Adrenal gland (tissue), 12 donors: ENCODE data around the gene RPL18. TPM values are rescaled to one million over a fixed set of nuclear protein-coding genes. Genes with fewer than 3 reads are reported as not detected.
A peak's percentile ranks its signal among the peaks of the same experiment; 100 is the strongest.
"Not testable (repeated sequence)": the region's sequence is repeated elsewhere in the genome, so short reads cannot be mapped to it uniquely, and the experiment has no call there.

Experiments
- DNase-seq, 7 donors: peaks; one replicate each; pipeline ENCODE4 v3.0.0-alpha.2; 2019 to 2020
- H3K27ac ChIP-seq, 5 donors: fragments of 200-600 bp; sonication (generic) in 4 of 5; 1 replicate in 3 of 5; 2 replicates in 2 of 5; pipeline versions ENCODE4 v1.5.1 to v1.8.0; 2016 to 2020; ENCODE audit warnings: mild to moderate bottlenecking in 1 of 5
- H3K27me3 ChIP-seq: fragments of 200-600 bp; 2 replicates; pipeline ENCODE4 v1.8.0; 2021
- H3K36me3 ChIP-seq, 2 donors: fragments of 200-600 bp; replicated peaks in 1 of 2; 1 replicate in 1 of 2; 2 replicates in 1 of 2; pipeline versions ENCODE4 v1.5.1 to v1.8.0; 2018 to 2022
- H3K4me1 ChIP-seq, 2 donors: fragments of 200-600 bp; replicated peaks in 1 of 2; 1 replicate in 1 of 2; 2 replicates in 1 of 2; pipeline versions ENCODE4 v1.5.1 to v1.8.0; 2018 to 2021
- H3K4me3 ChIP-seq, 4 donors: fragments of 200-600 bp; sonication (generic) in 3 of 4; one replicate each; pipeline ENCODE4 v1.5.1; 2016 to 2018
- H3K9me3 ChIP-seq, 3 donors: fragments of 200-600 bp; sonication (generic) in 1 of 3; replicated peaks in 1 of 3; 1 replicate in 2 of 3; 2 replicates in 1 of 3; pipeline versions ENCODE4 v1.5.1 to v1.8.0; 2016 to 2021
- POLR2A ChIP-seq, 2 donors: fragments of 450-650 bp; IDR thresholded peaks; one replicate each; pipeline ENCODE4 v1.6.1; 2017; ENCODE audit warnings: antibody characterized with exemption in 2 of 2, mild to moderate bottlenecking in 2 of 2, moderate library complexity in 1 of 2
- WGBS, 4 donors: extraction: QIAGEN DNeasy Blood & Tissue Kit in 2 of 4; methylation state at CpG; one replicate each; pipeline versions ENCODE4 v1.1.5 to v1.1.7; 2013 to 2017; 5-methylcytosine and 5-hydroxymethylcytosine counted together
- intact Hi-C, 2 donors: fragments of 100-400 bp; cut with DNase I; formaldehyde crosslinking; loops; one replicate each; pipeline versions ENCODE4 v1.14.1 to v1.15.0; 2022 to 2023
- polyA plus RNA-seq, 3 donors: library from polyadenylated mRNA; stranded (reverse); fragments of 200-250 nt in 2 of 3; fragments of 350-450 nt in 1 of 3; fragmentation: Illumina TruSeq in 1 of 3; extraction: RNeasy Lipid Tissue Mini Kit (QIAGEN cat#74804) in 1 of 3; gene quantifications; one replicate each; pipeline ENCODE4 v1.2.3, GENCODE V29; 2013 to 2014
- total RNA-seq, 9 donors: library from RNA; depleted of rRNA in 4 of 9; stranded (reverse); fragments of >200 nt in 4 of 9; fragments of 120-200 nt in 1 of 9; fragmentation: NEBNext Ultra II Directional in 1 of 9; extraction: Animal tissue kit (Norgen Biotek cat#: 25700) in 1 of 9; gene quantifications; one replicate each; pipeline versions ENCODE4 v1.1.0 to v1.2.4, GENCODE V29; 2013 to 2023
- TF ChIP-seq, protein P1 (sequence below), 6 experiments: fragments of 450-650 bp in 4 of 6; fragments of 200-600 bp in 2 of 6; sonication (generic) in 1 of 6; IDR thresholded peaks; 1 replicate in 5 of 6; 2 replicates in 1 of 6; pipeline versions ENCODE4 v1.5.1 to v1.8.0; 2016 to 2021; ENCODE audit warnings: antibody characterized with exemption in 6 of 6, mild to moderate bottlenecking in 2 of 6, moderate library complexity in 1 of 6
- donor health status: healthy with polysubstance abuse.
- donor health status: Bipolar disorder and iron deficiency.
- donor health status: DM: yes; HTN: yes; CAD: no.
- donor health status: DM: no; HTN: no; CAD: no.
- donor health status: DM: no; HTN: no; CAD: no.
- donor health status: DM: yes; HTN: yes; CAD: no.

RPL18 gene
- total and polyA plus RNA-seq, 12 donors: 575 to 5,137 (median 1,890) TPM

- intact Hi-C loops: no loop called here
- Histone ChIP-seq H3K27me3 (no peaks in the 10 kb centered on the region), H3K9me3 (no peaks in the 10 kb centered on the region), H3K36me3 (no peaks in the 10 kb centered on the region), H3K4me3 (no peak overlapping the region), H3K4me1 (peaks cover 0 to 9% of the 10 kb centered on the region in 2 donors), H3K27ac (no peak overlapping the region)
- no peak for DNase-seq
- WGBS, 4 donors: 86 to 92% (median 91%) methylated on average over 27 to 50 of the region's 50 CpGs; no CpG with 5 or more reads in 1 of the 4 donors
- TF ChIP-seq POLR2A (IDR thresholded peaks at IDR 0.05): no peak
- TF ChIP-seq, protein P1, sequence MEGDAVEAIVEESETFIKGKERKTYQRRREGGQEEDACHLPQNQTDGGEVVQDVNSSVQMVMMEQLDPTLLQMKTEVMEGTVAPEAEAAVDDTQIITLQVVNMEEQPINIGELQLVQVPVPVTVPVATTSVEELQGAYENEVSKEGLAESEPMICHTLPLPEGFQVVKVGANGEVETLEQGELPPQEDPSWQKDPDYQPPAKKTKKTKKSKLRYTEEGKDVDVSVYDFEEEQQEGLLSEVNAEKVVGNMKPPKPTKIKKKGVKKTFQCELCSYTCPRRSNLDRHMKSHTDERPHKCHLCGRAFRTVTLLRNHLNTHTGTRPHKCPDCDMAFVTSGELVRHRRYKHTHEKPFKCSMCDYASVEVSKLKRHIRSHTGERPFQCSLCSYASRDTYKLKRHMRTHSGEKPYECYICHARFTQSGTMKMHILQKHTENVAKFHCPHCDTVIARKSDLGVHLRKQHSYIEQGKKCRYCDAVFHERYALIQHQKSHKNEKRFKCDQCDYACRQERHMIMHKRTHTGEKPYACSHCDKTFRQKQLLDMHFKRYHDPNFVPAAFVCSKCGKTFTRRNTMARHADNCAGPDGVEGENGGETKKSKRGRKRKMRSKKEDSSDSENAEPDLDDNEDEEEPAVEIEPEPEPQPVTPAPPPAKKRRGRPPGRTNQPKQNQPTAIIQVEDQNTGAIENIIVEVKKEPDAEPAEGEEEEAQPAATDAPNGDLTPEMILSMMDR (IDR thresholded peaks at IDR 0.05): no peak
Observed at GRCh38 chr19:48661711-48662090, 42.7 kb upstream of the RPL18 start.

DNA sequence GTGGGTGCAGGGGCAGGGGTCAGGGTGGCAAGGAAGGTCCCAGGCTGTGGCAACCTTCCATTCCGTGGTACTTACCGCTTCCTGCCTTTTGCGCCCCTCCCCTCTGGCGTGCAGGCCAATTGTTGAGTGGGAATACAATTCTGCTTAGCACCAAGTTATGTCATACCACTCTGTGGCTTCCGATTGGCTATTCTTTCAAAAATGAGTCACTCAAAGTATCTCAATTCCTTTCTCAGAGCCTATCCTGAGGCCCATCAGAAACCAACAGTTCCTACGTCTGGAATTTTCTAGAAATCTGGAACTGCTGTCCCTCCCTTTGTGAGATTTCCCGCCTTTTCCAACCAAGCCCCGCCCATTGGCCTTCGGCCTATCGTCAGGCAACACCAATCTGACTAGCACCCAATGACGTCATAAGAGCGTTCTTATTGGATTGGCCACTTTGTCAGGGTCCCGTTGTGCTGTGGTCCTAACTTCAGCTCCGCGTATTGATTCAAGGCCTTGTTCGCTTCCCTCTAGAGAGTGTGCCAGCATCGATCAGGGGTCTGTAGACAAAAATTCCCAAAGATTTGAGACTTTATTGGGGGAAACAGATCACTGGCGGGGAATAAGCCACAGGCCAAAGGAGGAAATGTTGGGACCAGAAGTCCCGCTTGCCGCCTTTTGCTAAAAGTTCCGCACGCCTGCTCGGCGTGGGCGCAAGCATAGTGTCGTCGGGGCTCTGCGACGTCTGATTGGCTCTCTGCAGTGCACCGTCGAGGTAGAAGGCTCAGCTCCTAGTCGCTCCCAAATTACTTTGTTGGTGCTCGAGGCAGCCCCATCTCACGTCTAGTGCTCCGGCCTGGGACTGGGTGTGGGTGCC lies 42.1 kb upstream of the RPL18 start:
- Histone ChIP-seq H3K9me3 (no peaks in the 10 kb centered on the region), H3K27ac (peak overlapping the region in 2 of 5 donors; percentile 49 to 51), H3K4me1 (peaks cover 0 to 9% of the 10 kb centered on the region in 2 donors), H3K4me3 (no peak overlapping the region), H3K36me3 (no peaks in the 10 kb centered on the region), H3K27me3 (no peaks in the 10 kb centered on the region)
- TF ChIP-seq POLR2A (IDR thresholded peaks at IDR 0.05): no peak
- TF ChIP-seq, protein P1 (IDR thresholded peaks at IDR 0.05): no peak
- intact Hi-C loops: no loop called here
- peak; percentile 84 to 95 (median 89) for DNase-seq
- 52 to 54% (median 53%) methylated on average over 31 to 35 of the region's 35 CpGs for WGBS, 4 donors

- Histone ChIP-seq H3K27me3 (no peaks in the 10 kb centered on the region), H3K4me1 (peaks cover 0 to 9% of the 10 kb centered on the region in 2 donors), H3K4me3 (no peak overlapping the region), H3K36me3 (no peaks in the 10 kb centered on the region), H3K27ac (no peak overlapping the region), H3K9me3 (no peaks in the 10 kb centered on the region)
- WGBS, 4 donors: 76 to 80% (median 77%) methylated on average over 5 of the region's 5 CpGs
- DNase-seq: peak in 3 of 7 donors; percentile 55 to 77 (median 59)
- intact Hi-C loops: no loop called here
- TF ChIP-seq, protein P1 (IDR thresholded peaks at IDR 0.05): no peak
- TF ChIP-seq POLR2A (IDR thresholded peaks at IDR 0.05): no peak
Observed at GRCh38 chr19:48659768-48660167, 40.8 kb upstream of the RPL18 start.

DNA sequence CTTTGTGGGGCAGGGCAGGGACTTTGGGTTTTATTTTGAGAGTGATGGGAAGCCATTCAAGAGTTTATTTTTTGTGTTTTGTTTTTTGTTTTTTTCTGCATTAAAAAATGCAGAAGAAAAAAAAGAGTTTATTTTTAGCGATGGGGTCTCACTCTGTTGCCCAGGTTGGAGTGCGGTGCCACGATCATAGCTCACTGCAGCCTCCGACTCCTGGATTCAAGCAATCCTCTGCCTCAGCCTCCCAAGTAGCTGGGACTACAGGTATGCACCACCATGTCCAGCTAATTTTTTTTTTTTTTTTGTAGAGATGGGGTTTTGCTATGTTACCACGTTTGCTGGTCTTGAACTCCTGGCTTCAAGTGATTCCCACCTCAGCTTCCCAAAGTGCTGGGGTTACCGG lies 39.5 kb upstream of the RPL18 start:
- TF ChIP-seq, protein P1 (IDR thresholded peaks at IDR 0.05): no peak
- TF ChIP-seq POLR2A (IDR thresholded peaks at IDR 0.05): no peak
- WGBS, 4 donors: 87 to 91% (median 90%) methylated on average over 6 of the region's 6 CpGs
- no peak for DNase-seq
- Histone ChIP-seq H3K36me3 (no peaks in the 10 kb centered on the region), H3K4me3 (no peak overlapping the region), H3K27me3 (no peaks in the 10 kb centered on the region), H3K27ac (no peak overlapping the region), H3K9me3 (no peaks in the 10 kb centered on the region), H3K4me1 (peaks cover 0 to 9% of the 10 kb centered on the region in 2 donors)
- intact Hi-C loops: no loop called here

DNA sequence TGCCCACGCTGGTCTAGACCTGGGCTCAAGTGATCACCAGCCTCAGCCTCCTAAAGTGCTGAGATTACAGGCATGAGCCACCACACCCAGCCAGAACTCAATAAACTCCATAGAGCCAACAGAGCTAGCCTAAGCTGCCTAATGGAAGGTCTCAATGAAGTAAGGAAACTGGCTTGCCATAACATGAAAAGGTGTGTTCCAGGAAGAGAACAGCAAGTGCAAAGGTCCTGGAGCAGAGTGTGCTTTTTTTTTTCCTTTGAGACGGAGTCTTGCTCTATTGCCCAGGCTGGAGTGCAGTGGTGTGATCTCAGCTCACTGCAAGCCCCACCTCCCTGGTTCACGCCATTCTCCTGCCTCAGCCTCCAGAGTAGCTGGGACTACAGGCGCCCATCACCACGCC lies 38.9 kb upstream of the RPL18 start:
- intact Hi-C loops, H3K27me3 ChIP-seq, H3K9me3 ChIP-seq, DNase-seq, H3K36me3 ChIP-seq, H3K4me1 ChIP-seq, H3K4me3 ChIP-seq, H3K27ac ChIP-seq: not testable (repeated sequence)
- 96 to 98% (median 96%) methylated on average over 4 to 5 of the region's 5 CpGs for WGBS, 4 donors
